B cell (primary cell): ENCODE measurements around the gene TOR2A. TPM values are rescaled to one million over a fixed set of nuclear protein-coding genes. Genes with fewer than 3 reads are reported as not detected.
"Not testable (repeated sequence)": the region's sequence is repeated elsewhere in the genome, so short reads cannot be mapped to it uniquely, and the experiment has no call there.

Experiments used
- ATAC-seq: fragments of 200-7000 bp; cut with Tn5 transposase; one replicate; pipeline ENCODE4 v1.10.0; 2021; ENCODE audit warnings: low read depth, mild to moderate bottlenecking, moderate number of reproducible peaks, moderate library complexity
- CTCF ChIA-PET: fragments of 350-600 bp; sonication (Branson Sonifier 250); formaldehyde crosslinking; loops from one replicate; lab custom pipeline; 2021; ENCODE audit warnings: antibody characterized with exemption, inconsistent platforms; lab: Charles Lee
- POLR2A ChIA-PET: fragments of 350-600 bp; sonication (Branson Sonifier 250); formaldehyde crosslinking; loops from one replicate; lab custom pipeline; 2021; ENCODE audit warnings: antibody characterized with exemption; lab: Charles Lee
- DNase-seq: peaks from one replicate; pipeline ENCODE4 v3.0.0; 2013
- H2AFZ ChIP-seq: 2 replicates; pipeline ENCODE4 v1.6.1; 2012; ENCODE audit warnings: mild to moderate bottlenecking, low read depth, low read length; ENCODE audit not compliant: insufficient read depth, poor library complexity, severe bottlenecking
- H3K27ac ChIP-seq, 2 donors: 1 replicate in 1 of 2; 2 replicates in 1 of 2; pipeline ENCODE4 v1.5.1; 2012 to 2013; ENCODE audit warnings: low read length in 2 of 2, mild to moderate bottlenecking in 2 of 2, moderate library complexity in 1 of 2
- H3K27me3 ChIP-seq, 4 experiments: fragments of 200-600 bp in 1 of 4; sonication (generic) in 1 of 4; replicated peaks in 1 of 4; 1 replicate in 2 of 4; 2 replicates in 2 of 4; pipeline versions ENCODE4 v1.6.1 to v1.7.0; 2013 to 2016; ENCODE audit warnings: low read length in 3 of 4, mild to moderate bottlenecking in 2 of 4, mixed read lengths in 1 of 4, moderate library complexity in 1 of 4; ENCODE audit not compliant: insufficient read depth in 4 of 4, control insufficient read depth in 3 of 4; ENCODE audit errors: control extremely low read depth in 1 of 4
- H3K36me3 ChIP-seq, 2 experiments: replicated peaks in 1 of 2; 1 replicate in 1 of 2; 2 replicates in 1 of 2; pipeline versions ENCODE4 v1.6.1 to v1.7.1; 2013; ENCODE audit warnings: low read length in 1 of 2; ENCODE audit not compliant: insufficient read depth in 2 of 2, control insufficient read depth in 1 of 2; ENCODE audit errors: control extremely low read depth in 1 of 2, extremely low read depth in 1 of 2
- H3K4me1 ChIP-seq, 2 donors: fragments of 200-600 bp in 1 of 2; sonication (generic) in 1 of 2; 1 replicate in 1 of 2; 2 replicates in 1 of 2; pipeline versions ENCODE4 v1.5.1 to v1.6.1; 2013 to 2017; ENCODE audit warnings: low read length in 2 of 2; ENCODE audit not compliant: control insufficient read depth in 2 of 2, insufficient read depth in 2 of 2
- H3K4me2 ChIP-seq: replicated peaks from 2 replicates; pipeline ENCODE3; 2012; ENCODE audit warnings: mild to moderate bottlenecking, low read depth, low read length; ENCODE audit not compliant: poor library complexity, severe bottlenecking
- H3K4me3 ChIP-seq, 5 experiments: fragments of 200-600 bp in 1 of 5; sonication (generic) in 1 of 5; 1 replicate in 3 of 5; 2 replicates in 2 of 5; pipeline versions ENCODE4 v1.5.1 to v1.7.0; 2011 to 2016; ENCODE audit warnings: low read length in 4 of 5, mild to moderate bottlenecking in 4 of 5, low read depth in 2 of 5, control low read depth in 1 of 5, moderate library complexity in 1 of 5; ENCODE audit not compliant: insufficient read depth in 1 of 5; ENCODE audit errors: control extremely low read depth in 1 of 5, extremely low read depth in 1 of 5
- H3K79me2 ChIP-seq: fragments of 200-600 bp; sonication (generic); one replicate; pipeline ENCODE4 v1.6.0; 2016; ENCODE audit warnings: low read length; ENCODE audit not compliant: control insufficient read depth, insufficient read depth
- H3K9ac ChIP-seq: fragments of 200-600 bp; sonication (generic); 2 replicates; pipeline ENCODE4 v1.6.1; 2017; ENCODE audit warnings: mild to moderate bottlenecking, low read length, moderate library complexity
- H3K9me3 ChIP-seq, 3 donors: one replicate each; pipeline versions ENCODE4 v1.6.1 to v1.7.1; 2013; ENCODE audit warnings: low read length in 2 of 3; ENCODE audit not compliant: control insufficient read depth in 2 of 3, insufficient read depth in 1 of 3; ENCODE audit errors: control extremely low read depth in 1 of 3
- H4K20me1 ChIP-seq: 2 replicates; pipeline ENCODE4 v1.6.0; 2012; ENCODE audit warnings: mild to moderate bottlenecking, low read length; ENCODE audit not compliant: insufficient read depth, control insufficient read depth, poor library complexity, severe bottlenecking
- H3K27ac Mint-ChIP-seq: one replicate; pipeline ENCODE4 v1.8.0; 2021; ENCODE audit warnings: mixed read lengths
- H3K27me3 Mint-ChIP-seq: one replicate; pipeline ENCODE4 v1.8.0; 2021; ENCODE audit warnings: mixed read lengths
- H3K4me1 Mint-ChIP-seq: one replicate; pipeline ENCODE4 v1.8.0; 2021; ENCODE audit warnings: mixed read lengths
- H3K4me3 Mint-ChIP-seq: one replicate; pipeline ENCODE4 v1.8.0; 2021; ENCODE audit warnings: mixed read lengths
- H3K9me3 Mint-ChIP-seq: one replicate; pipeline ENCODE4 v1.8.0; 2022; ENCODE audit warnings: mixed read lengths; ENCODE audit not compliant: insufficient read depth
- CTCF ChIP-seq: fragments of 200-600 bp; IDR thresholded peaks from one replicate; pipeline ENCODE4 v1.8.0; 2022; ENCODE audit warnings: antibody characterized with exemption, mild to moderate bottlenecking
- EZH2 ChIP-seq: IDR thresholded peaks from 2 replicates; pipeline ENCODE4 v1.6.1; 2012; ENCODE audit warnings: borderline replicate concordance, low read depth, mild to moderate bottlenecking, moderate library complexity, low read length; ENCODE audit not compliant: insufficient read depth, poor library complexity, severe bottlenecking
- WGBS: methylation state at CpG from one replicate; pipeline ENCODE4 v1.1.5; 2013; ENCODE audit warnings: missing lambda C conversion rate; ENCODE audit not compliant: insufficient coverage; 5-methylcytosine and 5-hydroxymethylcytosine counted together
- intact Hi-C: fragments of 100-400 bp; cut with micrococcal nuclease; formaldehyde crosslinking; loops from one replicate; pipeline ENCODE4 v1.10.0; 2022
- polyA plus RNA-seq: library from polyadenylated mRNA; depleted of rRNA; stranded (reverse); fragments of >200 nt; gene quantifications from 2 replicates; pipeline ENCODE4 v1.2.3, GENCODE V29; 2012
- total RNA-seq, 2 donors: library from RNA; stranded (reverse); fragments of 120-200 nt in 1 of 2; gene quantifications; 1 replicate in 1 of 2; 2 replicates in 1 of 2; pipeline versions ENCODE4 v1.2.3 to v1.2.4, GENCODE V29; 2013 to 2022

Gene TOR2A
- total and polyA plus RNA-seq, 2 donors (not counting 1 experiment from before 2014, with no cell fraction given), result 15.8 to 26.5 TPM

GRCh38 chr9:127758843-127759242, 23.7 kb upstream of the TOR2A start:
- peaks cover 95% of the 10 kb centered on the region for H4K20me1 ChIP-seq
- peaks cover 17% of the 10 kb centered on the region for H3K4me1 Mint-ChIP-seq
- no peak overlapping the region for H2AFZ ChIP-seq
- TF ChIP-seq CTCF (no peak), EZH2 (no peak)
- intact Hi-C loops, result no loop called here
- no peak overlapping the region for H3K4me3 Mint-ChIP-seq
- POLR2A ChIA-PET, result no interaction called here
- H3K36me3 ChIP-seq, result peaks cover 0 to 58% of the 10 kb centered on the region in 2 experiments
- H3K79me2 ChIP-seq, result peaks cover 91% of the 10 kb centered on the region
- DNase-seq (no peak), ATAC-seq (no peak)
- H3K4me1 ChIP-seq, result peaks cover 0 to 9% of the 10 kb centered on the region in 2 donors
- no peaks in the 10 kb centered on the region for H3K27me3 ChIP-seq
- H3K9ac ChIP-seq, result no peak overlapping the region
- no peaks in the 10 kb centered on the region for H3K9me3 ChIP-seq
- 97% methylated on average over 4 of the region's 5 CpGs for WGBS
- no peak overlapping the region for H3K4me2 ChIP-seq
- H3K27me3 Mint-ChIP-seq, result no peaks in the 10 kb centered on the region
- H3K27ac ChIP-seq, result no peak overlapping the region
- H3K9me3 Mint-ChIP-seq, result no peaks in the 10 kb centered on the region
- H3K27ac Mint-ChIP-seq, result no peak overlapping the region
- CTCF ChIA-PET, result interaction anchor here (1.1 to 2.5 kb wide), 4 partner anchors 11 to 111 kb away, joined by 3 to 6 read pairs (median 4); partner anchors contain the start of gene TOR2A
- no peak overlapping the region for H3K4me3 ChIP-seq

GRCh38 chr9:127756776-127757175, 21.7 kb upstream of the TOR2A start:
- H3K9me3 Mint-ChIP-seq, intact Hi-C loops: not testable (repeated sequence)

More at GRCh38 chr9:127756776-127757175, 21.7 kb upstream of the TOR2A start:
- not testable (repeated sequence) for H3K27ac Mint-ChIP-seq, H3K27ac ChIP-seq, H3K4me3 ChIP-seq, H3K4me3 Mint-ChIP-seq, H2AFZ ChIP-seq, H3K27me3 Mint-ChIP-seq, H3K4me1 Mint-ChIP-seq, H3K4me1 ChIP-seq, H3K9me3 ChIP-seq, DNase-seq, H3K27me3 ChIP-seq, H3K4me2 ChIP-seq, H3K9ac ChIP-seq, ATAC-seq
- ChIA-PET POLR2A (interaction anchor here (0.7 kb wide), 2 partner anchors 13 to 22 kb away, joined by 3 to 9 read pairs; no protein-coding TSS in a partner anchor), CTCF (interaction anchor here (1.4 kb wide), 1 partner anchor 11 kb away, joined by 3 read pairs; no protein-coding TSS in a partner anchor)
- Histone ChIP-seq H3K36me3 (peaks cover 0 to 57% of the 10 kb centered on the region in 2 experiments), H4K20me1 (peaks cover 95% of the 10 kb centered on the region), H3K79me2 (peaks cover 89% of the 10 kb centered on the region)
- WGBS, result 99% methylated on average over 8 of the region's 11 CpGs
